SK-N-SH treated with all-trans-retinoic acid at 6 μM for 48 hours (cell line): ENCODE measurements around the gene PPIG.

Experiments used
- OSR1 ChIP-seq: fragments of 250-450 bp; sonication (Bioruptor Pico); IDR thresholded peaks from 2 replicates; pipeline ENCODE4 v1.8.0; 2022; ENCODE audit warnings: moderate library complexity, mild to moderate bottlenecking, inconsistent platforms
- PPARA ChIP-seq: fragments of 250-450 bp; sonication (Bioruptor Pico); IDR thresholded peaks from 2 replicates; pipeline ENCODE4 v1.5.0; 2020; ENCODE audit warnings: mild to moderate bottlenecking, borderline replicate concordance
- ZFP3 ChIP-seq: fragments of 250-450 bp; sonication (Bioruptor Pico); IDR thresholded peaks from 2 replicates; pipeline ENCODE4 v1.5.0; 2020; ENCODE audit warnings: mild to moderate bottlenecking, moderate library complexity

DNA sequence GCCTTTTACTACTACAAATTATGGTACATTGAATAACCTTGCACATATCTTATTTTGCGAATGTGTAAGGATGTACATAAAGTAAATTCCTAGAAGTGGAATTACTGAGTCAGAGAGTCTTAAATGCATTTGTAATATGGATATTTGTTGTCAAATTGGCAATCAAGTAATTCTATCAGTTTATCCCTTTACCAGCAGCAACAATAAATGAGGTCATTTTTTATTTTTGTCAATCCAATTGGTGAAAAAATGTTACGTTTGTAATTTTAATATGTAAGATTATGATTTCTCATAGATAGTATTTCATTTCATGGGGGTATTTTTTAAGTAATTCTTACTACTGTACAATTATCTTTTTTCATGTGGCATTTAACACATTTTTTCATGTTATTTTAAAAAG lies 14.8 kb downstream of the PPIG start:
- TF ChIP-seq OSR1 (CRISPR knock-in tag) (no peak), PPARA (CRISPR knock-in tag) (no peak), ZFP3 (CRISPR knock-in tag) (no peak)
